Choroid plexus epithelial cell (primary cell): ENCODE data around the gene DCHS2.

Experiments
- DNase-seq: peaks from one replicate; pipeline ENCODE4 v3.0.0-alpha.2; 2010; ENCODE audit warnings: low read depth
- H3K4me3 ChIP-seq: 2 replicates; pipeline ENCODE4 v1.5.1; 2011; ENCODE audit warnings: low read depth, mild to moderate bottlenecking, control low read depth, low read length, moderate library complexity
- TF ChIP-seq, protein P1 (sequence below): conservative IDR thresholded peaks from 2 replicates; pipeline ENCODE4 v1.5.1; 2011; ENCODE audit warnings: low read depth, mild to moderate bottlenecking, control low read depth, inconsistent platforms, low read length, moderate library complexity

Gene DCHS2

GRCh38 chr4:154521607-154522006 lies 30.0 kb upstream of the DCHS2 start:
- DNase-seq, result no peak
- TF ChIP-seq, protein P1, sequence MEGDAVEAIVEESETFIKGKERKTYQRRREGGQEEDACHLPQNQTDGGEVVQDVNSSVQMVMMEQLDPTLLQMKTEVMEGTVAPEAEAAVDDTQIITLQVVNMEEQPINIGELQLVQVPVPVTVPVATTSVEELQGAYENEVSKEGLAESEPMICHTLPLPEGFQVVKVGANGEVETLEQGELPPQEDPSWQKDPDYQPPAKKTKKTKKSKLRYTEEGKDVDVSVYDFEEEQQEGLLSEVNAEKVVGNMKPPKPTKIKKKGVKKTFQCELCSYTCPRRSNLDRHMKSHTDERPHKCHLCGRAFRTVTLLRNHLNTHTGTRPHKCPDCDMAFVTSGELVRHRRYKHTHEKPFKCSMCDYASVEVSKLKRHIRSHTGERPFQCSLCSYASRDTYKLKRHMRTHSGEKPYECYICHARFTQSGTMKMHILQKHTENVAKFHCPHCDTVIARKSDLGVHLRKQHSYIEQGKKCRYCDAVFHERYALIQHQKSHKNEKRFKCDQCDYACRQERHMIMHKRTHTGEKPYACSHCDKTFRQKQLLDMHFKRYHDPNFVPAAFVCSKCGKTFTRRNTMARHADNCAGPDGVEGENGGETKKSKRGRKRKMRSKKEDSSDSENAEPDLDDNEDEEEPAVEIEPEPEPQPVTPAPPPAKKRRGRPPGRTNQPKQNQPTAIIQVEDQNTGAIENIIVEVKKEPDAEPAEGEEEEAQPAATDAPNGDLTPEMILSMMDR, result no peak
- H3K4me3 ChIP-seq, result no peak overlapping the region

DNA sequence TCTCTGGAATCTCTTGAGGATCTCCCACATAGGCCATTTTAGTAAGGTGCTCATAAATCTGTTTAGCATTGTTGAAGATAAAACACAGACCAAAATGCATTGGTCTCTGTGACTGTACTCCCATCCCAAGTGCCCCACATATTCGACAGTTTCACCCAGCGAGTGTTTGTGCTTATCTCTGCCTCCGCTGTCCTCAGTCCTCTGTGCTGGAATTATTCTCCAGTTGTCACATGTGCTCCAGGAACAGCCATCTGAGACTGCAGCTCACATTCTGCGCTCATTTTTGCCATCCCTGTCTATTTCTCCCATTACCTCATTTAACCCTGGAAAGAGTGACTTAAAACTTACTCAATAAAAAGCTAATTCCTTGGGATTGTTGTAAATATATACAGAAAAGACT lies 27.6 kb upstream of the DCHS2 start:
- TF ChIP-seq, protein P1, result no peak
- DNase-seq, result no peak
- H3K4me3 ChIP-seq, result no peak overlapping the region

DNA sequence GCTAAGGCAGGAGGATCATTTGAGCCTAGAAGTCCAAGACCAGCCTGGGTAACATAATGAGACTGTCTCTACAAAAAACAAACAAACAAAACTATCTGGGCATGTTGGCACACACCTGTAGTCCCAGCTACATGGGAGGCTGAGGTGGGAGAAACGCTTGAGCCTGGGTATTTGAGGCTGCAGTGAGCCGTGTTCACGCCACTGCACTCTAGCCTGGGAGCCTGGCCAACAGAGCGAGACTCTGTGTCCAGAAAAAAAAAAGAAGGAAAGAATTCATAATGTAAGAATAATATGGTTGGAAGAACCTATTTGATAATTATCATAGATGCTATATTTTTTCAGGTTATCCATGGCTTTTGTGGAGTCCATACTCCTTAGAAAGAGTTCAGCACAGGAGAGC lies 26.0 kb upstream of the DCHS2 start:
- no peak overlapping the region for H3K4me3 ChIP-seq

DNA sequence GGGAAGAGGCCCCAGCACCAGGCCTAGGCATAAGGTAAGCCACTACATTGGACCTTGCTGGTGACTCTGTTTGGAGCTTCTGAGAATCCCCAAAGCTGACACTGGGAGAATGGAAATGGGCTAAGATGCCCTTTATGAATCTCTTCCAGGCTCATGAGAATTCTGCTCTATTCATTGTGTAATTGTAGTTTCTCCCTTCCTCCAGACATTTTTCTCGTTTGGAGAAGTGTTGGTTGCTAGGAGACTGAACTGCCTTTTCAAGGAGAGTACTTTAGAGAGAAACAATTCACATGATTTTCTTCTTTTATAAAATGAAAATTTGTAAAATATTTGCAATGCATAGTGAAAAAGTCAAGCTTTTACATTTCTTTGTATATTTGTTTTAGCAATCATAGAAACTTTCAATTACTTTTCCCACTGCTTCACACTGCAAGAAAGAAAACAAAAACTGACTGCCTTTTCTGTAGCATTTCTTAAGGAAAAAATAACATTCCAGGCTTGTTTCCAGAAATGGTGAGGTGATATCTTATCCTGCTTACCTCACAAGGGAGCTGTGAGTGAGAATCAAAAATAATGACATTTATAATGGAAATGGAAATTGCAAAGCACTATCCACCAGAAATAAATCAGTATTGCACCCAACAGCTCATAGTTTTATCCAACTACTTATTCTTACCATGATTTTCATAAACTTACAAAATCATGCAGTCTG lies 24.9 kb upstream of the DCHS2 start:
- TF ChIP-seq, protein P1, result no peak
- DNase-seq, result no peak

More for the DNA sequence above, 26.0 kb upstream of the DCHS2 start:
- no peak for DNase-seq
- TF ChIP-seq, protein P1, result no peak

GRCh38 chr4:154511981-154512380 lies 20.4 kb upstream of the DCHS2 start:
- TF ChIP-seq, protein P1, result no peak
- DNase-seq, result no peak
- H3K4me3 ChIP-seq, result no peak overlapping the region

More for the DNA sequence above, 24.9 kb upstream of the DCHS2 start:
- no peak overlapping the region for H3K4me3 ChIP-seq

DNA sequence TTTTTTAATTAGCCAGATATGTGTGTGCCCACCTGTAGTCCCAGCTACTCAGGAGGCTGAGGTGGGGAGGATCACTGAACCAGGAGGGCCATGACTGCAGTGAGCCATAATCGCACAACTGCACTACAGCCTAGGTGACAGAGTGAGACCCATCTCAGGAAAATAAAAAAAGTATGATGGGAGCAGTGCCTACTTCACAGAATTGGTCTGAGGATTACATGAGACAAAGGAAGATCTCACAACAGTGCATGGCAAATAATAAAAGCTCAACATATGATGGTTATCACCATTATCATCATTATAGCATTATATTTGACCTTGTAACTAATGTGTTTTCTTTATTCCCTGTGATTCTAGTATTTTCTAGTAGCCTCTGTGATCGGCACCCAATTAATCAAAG lies 19.9 kb upstream of the DCHS2 start:
- no peak for DNase-seq
- TF ChIP-seq, protein P1, result no peak
- no peak overlapping the region for H3K4me3 ChIP-seq

DNA sequence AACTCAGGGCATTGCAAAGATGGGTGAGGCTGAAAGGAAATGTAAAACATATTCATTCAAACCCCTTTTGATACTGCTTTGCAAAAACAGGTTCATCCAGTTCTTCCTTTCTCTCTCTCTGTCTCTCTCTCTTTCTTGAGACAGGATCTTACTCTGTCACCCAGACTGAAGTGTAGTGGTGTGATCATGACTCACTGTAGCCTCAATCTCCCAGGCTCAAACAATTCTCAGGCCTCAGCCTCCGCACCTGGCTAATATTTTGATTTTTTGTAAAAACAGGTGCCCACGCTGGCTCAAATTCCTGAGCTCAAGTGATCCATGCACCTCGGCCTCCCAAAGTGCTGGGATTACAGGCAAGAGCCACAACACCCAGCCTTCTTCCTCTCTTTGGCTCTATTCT lies 15.6 kb upstream of the DCHS2 start:
- TF ChIP-seq, protein P1, result no peak
- DNase-seq, result no peak
- no peak overlapping the region for H3K4me3 ChIP-seq
